AG10803 (cell line): ENCODE measurements around the gene ANKRD35.

Experiments
- DNase-seq: peaks from one replicate; pipeline ENCODE4 v3.0.0; 2010; ENCODE audit warnings: low read depth
- H3K4me3 ChIP-seq: 2 replicates; pipeline ENCODE4 v1.5.1; 2011; ENCODE audit warnings: mild to moderate bottlenecking, low read length, control low read depth
- TF ChIP-seq, protein P1 (sequence below): conservative IDR thresholded peaks from 2 replicates; pipeline ENCODE4 v1.5.1; 2011; ENCODE audit warnings: mild to moderate bottlenecking, low read length, control low read depth, inconsistent platforms

ANKRD35 gene

DNA sequence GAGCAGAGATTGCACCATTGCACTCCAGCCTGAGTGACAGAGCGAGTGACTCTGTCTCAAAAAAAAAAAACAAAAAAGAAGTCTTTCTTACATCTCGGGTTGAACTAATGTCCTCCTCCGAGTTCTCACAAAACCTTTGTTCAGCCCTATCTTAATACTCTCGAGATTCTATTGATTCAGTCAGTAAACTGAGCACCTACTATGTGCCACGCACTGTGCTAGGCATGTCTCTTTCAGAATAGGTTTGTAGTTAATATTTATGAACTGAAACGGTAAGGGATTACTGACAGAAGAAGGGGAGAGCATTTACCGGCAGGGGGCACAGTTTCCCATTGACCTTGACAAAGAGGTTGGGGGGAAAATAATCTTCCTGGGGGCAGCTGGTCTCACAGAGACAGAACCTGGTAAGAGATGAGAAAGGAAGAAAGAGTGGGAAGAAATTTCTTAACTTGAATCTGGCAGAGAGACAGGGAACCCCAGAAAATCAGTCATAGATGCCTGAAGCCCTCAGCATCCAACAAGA is 30.2 kb downstream of the ANKRD35 start:
- no peak overlapping the region for H3K4me3 ChIP-seq
- DNase-seq: no peak
- TF ChIP-seq, protein P1, sequence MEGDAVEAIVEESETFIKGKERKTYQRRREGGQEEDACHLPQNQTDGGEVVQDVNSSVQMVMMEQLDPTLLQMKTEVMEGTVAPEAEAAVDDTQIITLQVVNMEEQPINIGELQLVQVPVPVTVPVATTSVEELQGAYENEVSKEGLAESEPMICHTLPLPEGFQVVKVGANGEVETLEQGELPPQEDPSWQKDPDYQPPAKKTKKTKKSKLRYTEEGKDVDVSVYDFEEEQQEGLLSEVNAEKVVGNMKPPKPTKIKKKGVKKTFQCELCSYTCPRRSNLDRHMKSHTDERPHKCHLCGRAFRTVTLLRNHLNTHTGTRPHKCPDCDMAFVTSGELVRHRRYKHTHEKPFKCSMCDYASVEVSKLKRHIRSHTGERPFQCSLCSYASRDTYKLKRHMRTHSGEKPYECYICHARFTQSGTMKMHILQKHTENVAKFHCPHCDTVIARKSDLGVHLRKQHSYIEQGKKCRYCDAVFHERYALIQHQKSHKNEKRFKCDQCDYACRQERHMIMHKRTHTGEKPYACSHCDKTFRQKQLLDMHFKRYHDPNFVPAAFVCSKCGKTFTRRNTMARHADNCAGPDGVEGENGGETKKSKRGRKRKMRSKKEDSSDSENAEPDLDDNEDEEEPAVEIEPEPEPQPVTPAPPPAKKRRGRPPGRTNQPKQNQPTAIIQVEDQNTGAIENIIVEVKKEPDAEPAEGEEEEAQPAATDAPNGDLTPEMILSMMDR: peak; percentile 12; the same call in 1 of the 2 replicates

DNA sequence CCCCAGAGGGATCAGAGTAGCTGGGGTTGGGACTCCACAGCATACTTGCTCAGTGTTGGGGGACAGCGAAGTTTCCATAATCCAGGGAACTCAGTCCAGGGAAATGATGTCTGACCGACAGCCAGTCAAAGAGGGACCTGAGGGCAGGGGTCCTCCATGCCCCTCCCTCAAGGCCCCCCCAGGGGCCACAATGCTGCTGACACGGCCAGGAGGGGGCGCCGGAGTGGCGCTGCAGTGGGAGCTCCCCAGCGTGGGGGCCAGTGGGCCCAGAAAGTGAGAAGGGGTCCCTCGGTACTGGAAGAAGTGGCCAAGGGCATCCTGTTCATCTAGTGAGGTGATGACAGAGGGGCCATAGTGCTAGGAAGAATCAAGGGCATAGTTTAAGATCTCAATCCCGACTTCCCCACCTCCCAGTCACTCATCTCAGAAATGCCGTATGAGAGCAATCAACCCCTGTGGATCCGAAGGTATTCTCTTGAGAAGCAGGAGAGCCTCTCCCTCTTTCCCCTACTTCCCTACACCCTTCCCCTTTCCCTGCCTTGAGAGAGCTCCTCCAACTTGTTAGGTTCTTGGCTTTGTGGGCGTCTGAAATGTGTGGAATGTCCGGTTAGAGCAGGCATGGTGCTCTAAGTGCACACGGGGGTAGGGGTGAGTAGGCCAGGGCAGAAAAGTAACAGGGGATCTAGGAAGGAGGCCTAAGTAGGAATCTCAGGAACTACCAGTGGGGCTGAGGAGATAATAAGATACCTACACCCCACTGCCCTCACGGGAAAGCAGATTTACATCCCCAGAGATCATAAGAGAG is 36.1 kb downstream of the ANKRD35 start:
- TF ChIP-seq, protein P1: peak; percentile 34
- peak; percentile 84 for DNase-seq
- no peak overlapping the region for H3K4me3 ChIP-seq

DNA sequence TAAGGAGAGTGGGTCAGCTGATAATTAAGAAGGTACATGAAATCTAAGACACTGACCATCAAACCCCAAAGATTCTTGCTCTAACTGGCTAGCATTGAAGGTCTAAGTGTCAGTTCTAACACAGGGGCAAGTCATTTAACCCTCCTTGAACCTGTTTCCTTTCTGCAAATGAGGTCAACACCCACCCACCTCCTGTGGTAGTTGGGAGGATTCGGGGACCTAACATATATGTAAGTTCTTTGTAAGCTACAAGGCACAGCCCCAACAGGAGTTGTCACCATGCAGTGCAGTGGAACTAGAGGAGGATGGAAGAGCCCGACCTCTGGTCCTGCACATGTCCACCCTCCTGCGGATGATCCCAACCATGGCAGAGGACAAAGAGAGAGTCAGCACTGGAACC is 37.8 kb downstream of the ANKRD35 start:
- TF ChIP-seq, protein P1: no peak
- no peak overlapping the region for H3K4me3 ChIP-seq
- DNase-seq: no peak

DNA sequence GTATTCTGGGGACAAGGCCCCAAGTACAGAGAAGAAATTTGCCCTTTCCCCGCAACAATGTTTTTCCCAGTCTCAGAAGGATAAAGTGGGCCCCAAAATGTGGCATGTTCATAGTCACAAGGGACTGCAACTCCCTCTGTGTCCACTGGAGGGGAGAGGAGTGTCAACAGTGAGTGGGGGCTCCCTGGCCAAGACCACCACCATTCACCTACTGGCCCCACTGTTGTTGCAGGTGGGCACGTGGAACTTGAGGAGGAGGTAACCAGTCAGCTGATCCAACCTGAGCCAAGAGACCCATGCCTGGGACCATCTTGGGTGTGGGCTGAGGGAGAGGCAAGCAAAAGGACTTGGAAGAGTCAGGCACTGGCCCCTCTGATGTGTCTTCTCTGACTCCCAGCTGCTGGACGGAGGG is 39.5 kb downstream of the ANKRD35 start:
- DNase-seq: peak; percentile 27
- TF ChIP-seq, protein P1: peak; percentile 83
- peak overlapping the region; percentile 72 for H3K4me3 ChIP-seq

DNA sequence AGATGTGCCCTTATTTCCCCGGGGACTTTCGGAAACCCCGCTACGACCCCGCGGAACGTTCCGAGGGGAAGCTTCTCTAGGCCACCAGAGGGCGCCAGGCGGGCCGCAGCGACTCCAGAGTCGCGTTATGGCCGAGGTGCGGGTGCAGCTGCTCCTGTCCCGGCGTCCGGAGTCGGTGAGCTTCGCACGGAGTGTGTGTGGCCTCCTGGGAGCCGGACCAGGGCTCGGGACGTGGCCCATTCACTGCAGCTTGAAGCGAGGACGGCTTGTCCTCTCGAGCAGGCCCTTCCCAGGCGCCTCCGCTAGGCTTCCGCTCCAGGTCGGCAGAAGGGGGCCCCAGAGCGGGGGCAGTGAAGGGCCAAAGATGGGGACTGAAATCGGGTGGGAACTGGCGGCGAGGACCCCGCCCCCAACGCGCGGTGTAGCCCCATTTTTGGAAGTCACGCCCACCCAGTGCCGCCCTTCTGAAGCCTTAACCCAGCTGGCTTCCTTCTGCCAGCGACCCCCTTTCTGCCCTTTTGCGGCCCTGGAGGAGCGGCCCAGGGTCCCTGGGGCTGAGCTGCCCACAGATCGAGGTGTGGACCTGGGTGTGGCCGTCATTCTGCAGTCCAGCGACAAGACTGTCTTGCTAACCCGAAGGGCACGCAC is 40.0 kb downstream of the ANKRD35 start, which contains the start of gene NUDT17:
TSS of gene NUDT17 (plus strand) at position 117 of the 648 bp plus-strand sequence. CDS start at position 128, 11 bp downstream.
- DNase-seq: peak; percentile 76
- H3K4me3 ChIP-seq: peak within 1 kb of the TSS; percentile 72
- TF ChIP-seq, protein P1: peak; percentile 86

DNA sequence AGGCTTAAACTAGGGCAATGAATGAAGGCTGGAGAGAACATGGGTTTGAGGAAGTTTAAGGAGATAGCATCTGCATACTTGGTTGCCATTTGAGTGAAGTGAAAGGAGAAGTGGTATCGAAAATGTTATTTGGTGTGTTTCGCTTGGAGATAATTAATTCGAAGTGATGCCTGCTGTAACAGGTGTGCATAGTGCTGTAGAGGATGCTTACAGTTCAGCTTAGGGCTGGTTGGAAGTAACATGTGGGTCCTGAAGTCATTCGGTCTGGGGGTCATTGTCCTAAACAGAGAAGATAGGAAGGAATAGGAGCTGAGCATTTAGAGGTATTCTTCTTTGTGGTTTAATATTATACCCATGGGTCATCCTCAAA is 40.5 kb downstream of the ANKRD35 start:
- DNase-seq: no peak
- peak overlapping the region; percentile 72 for H3K4me3 ChIP-seq
- TF ChIP-seq, protein P1: no peak
